ENCODE data around the gene BAG5.

DNA sequence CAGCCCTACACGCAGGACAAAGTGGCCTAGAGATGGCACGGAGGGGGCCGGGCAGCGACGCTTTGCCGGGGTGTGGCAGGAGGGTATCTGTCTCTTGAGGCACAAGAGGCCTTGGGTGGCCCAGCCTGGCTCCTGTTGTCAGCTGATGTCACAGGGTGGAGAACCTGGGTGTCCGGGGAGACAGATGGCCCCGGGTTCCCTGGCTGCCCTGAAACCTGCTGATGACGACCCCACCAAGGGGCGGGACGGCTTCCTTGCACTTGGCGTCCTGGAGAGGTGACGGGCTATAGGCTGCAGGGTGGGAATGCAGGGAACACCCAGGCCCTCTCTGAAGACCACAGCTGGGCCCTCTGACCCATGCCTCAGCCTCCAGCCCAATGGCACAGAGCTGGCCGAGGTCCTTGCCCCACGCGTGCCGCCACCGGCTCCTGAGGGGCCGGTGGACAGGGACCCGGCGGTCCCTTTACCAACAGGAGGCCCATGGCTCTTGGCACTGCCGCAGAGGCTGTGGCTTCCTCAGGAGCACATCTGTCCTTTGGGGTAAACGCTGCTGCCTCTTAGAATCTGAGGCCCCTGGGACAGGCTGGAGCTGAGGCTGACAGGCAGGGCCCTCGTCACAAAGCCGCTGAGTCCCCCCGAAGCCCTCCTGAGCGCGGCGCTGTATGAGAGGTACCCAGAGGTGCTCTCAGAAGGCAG, 17.1 kb downstream of the BAG5 start:
- TF ChIP-seq CREB1 (IDR thresholded peaks at IDR 0.05), result no peak
- no peak for TF ChIP-seq HDAC2 (IDR thresholded peaks at IDR 0.05; ENCODE audit: borderline replicate concordance in 1 of 2, low read depth in 2 of 2, low read length in 2 of 2)

Data from H1 (cell line).